ENCODE measurements around the gene DMBX1. TPM values are rescaled to one million over a fixed set of nuclear protein-coding genes. Genes with fewer than 3 reads are reported as not detected.

DMBX1 gene
- total and polyA plus RNA-seq, 9 of the 15 experiments (the other 6 are each of a cell fraction or from before 2014, with no cell fraction given) = 0.25 to 4.3 (median 1.0) TPM

GRCh38 chr1:46466477-46467182 lies 23.0 kb upstream of the DMBX1 start (continued):
- TF ChIP-seq ZBTB33 (CRISPR knock-in tag; IDR thresholded peaks at IDR 0.05) = peak; percentile 79
- peak in 1 of 2 experiments; percentile 11 for TF ChIP-seq E2F6 (IDR thresholded peaks at IDR 0.05; ENCODE audit: borderline replicate concordance in 1 of 2, extremely low read depth in 1 of 2, insufficient read depth in 1 of 2, insufficient read length in 1 of 2, low read depth in 1 of 2, low read length in 1 of 2, poor library complexity in 1 of 2, severe bottlenecking in 1 of 2)
- no peak for TF ChIP-seq PURB (CRISPR knock-in tag; IDR thresholded peaks at IDR 0.05; ENCODE audit: low read depth)
- no peak for TF ChIP-seq CLOCK (CRISPR knock-in tag; IDR thresholded peaks at IDR 0.05; ENCODE audit: borderline replicate concordance)
- no peak for TF ChIP-seq TRIM25 (IDR thresholded peaks at IDR 0.05; ENCODE audit: borderline replicate concordance)
- TF ChIP-seq SAP30 (IDR thresholded peaks at IDR 0.05; ENCODE audit: borderline replicate concordance, insufficient read depth, low read depth, low read length, poor library complexity, severe bottlenecking) = no peak
- no peak for TF ChIP-seq ZNF212 (CRISPR knock-in tag; IDR thresholded peaks at IDR 0.05)
- TF ChIP-seq ZNF197 (CRISPR knock-in tag; IDR thresholded peaks at IDR 0.05; ENCODE audit: low read depth) = no peak
- TF ChIP-seq DPF2 (IDR thresholded peaks at IDR 0.05) = no peak
- peak; percentile 27 for TF ChIP-seq PCBP1 (IDR thresholded peaks at IDR 0.05; ENCODE audit: low read depth, low read length, poor library complexity, severe bottlenecking)
- TF ChIP-seq TARDBP (IDR thresholded peaks at IDR 0.05) = no peak
- peak; percentile 49 for TF ChIP-seq ZFX (CRISPR knock-in tag; IDR thresholded peaks at IDR 0.05)
- no peak for TF ChIP-seq TRIM24 (IDR thresholded peaks at IDR 0.05)
- no peak for TF ChIP-seq MED1 (CRISPR knock-in tag; IDR thresholded peaks at IDR 0.05; ENCODE audit: borderline replicate concordance)
